HG02571 (cell line): ENCODE measurements around the gene BMP2.

Source experiments
- ATAC-seq: cut with Tn5 transposase; IDR thresholded peaks from one replicate; pipeline ENCODE4 v1.9.1; 2021; ENCODE audit warnings: mild to moderate bottlenecking, moderate library complexity; ENCODE audit not compliant: unreplicated experiment

Gene BMP2

GRCh38 chr20:6767126-6767535 is 355 bp upstream of the BMP2 start:
- ATAC-seq, result no peak

GRCh38 chr20:6768228-6769140 is 998 bp downstream of the BMP2 start:
- ATAC-seq, result no peak

GRCh38 chr20:6769903-6770785 is 2.7 kb downstream of the BMP2 start:
- ATAC-seq, result no peak

GRCh38 chr20:6770786-6771100 is 3.3 kb downstream of the BMP2 start:
- no peak for ATAC-seq

GRCh38 chr20:6780433-6781190 is 13.1 kb downstream of the BMP2 start:
- ATAC-seq, result no peak

- ATAC-seq, result no peak
These were observed 16.3 kb downstream of the BMP2 start for GRCh38 chr20:6783752-6784151.

- ATAC-seq, result no peak
These were observed 16.7 kb downstream of the BMP2 start for GRCh38 chr20:6784210-6784631.

- ATAC-seq, result no peak
These were observed 17.3 kb downstream of the BMP2 start for GRCh38 chr20:6784767-6785166.

GRCh38 chr20:6786548-6786947 is 19.1 kb downstream of the BMP2 start:
- no peak for ATAC-seq

GRCh38 chr20:6792789-6793188 is 25.3 kb downstream of the BMP2 start:
- ATAC-seq, result no peak

GRCh38 chr20:6802227-6802626 is 34.7 kb downstream of the BMP2 start:
- ATAC-seq, result no peak

GRCh38 chr20:6806275-6806674 is 38.8 kb downstream of the BMP2 start:
- ATAC-seq, result no peak

GRCh38 chr20:6811262-6812035 is 44.0 kb downstream of the BMP2 start:
- ATAC-seq, result no peak

GRCh38 chr20:6812530-6812929 is 45.0 kb downstream of the BMP2 start:
- no peak for ATAC-seq

- no peak for ATAC-seq
These were observed 47.5 kb downstream of the BMP2 start for GRCh38 chr20:6814945-6815344.

GRCh38 chr20:6818033-6818808 is 50.7 kb downstream of the BMP2 start:
- ATAC-seq, result no peak

- ATAC-seq, result no peak
These were observed 52.1 kb downstream of the BMP2 start for GRCh38 chr20:6819599-6819998.

- ATAC-seq, result no peak
These were observed 56.9 kb downstream of the BMP2 start for GRCh38 chr20:6824401-6824800.

- ATAC-seq, result no peak
These were observed 60.0 kb downstream of the BMP2 start for GRCh38 chr20:6827472-6827871.
